ENCODE data around the gene BPTF.
"Not testable (repeated sequence)": the region's sequence is repeated elsewhere in the genome, so short reads cannot be mapped to it uniquely, and the experiment has no call there.

The BPTF gene

GRCh38 chr17:67824735-67825626 lies at the start of gene BPTF:
Gene BPTF (plus strand): TSS chr17:67825503. CDS start chr17:67825725, 222 bp downstream.
- DNase-seq (ENCODE audit: low read depth in 1 of 2, low spot score in 1 of 2) = peak; percentile 83 to 89

GRCh38 chr17:67779098-67779672 lies 46.1 kb upstream of the BPTF start:
- DNase-seq (ENCODE audit: low read depth in 1 of 2, low spot score in 1 of 2) = no peak

GRCh38 chr17:67784364-67785121 lies 40.8 kb upstream of the BPTF start:
- no peak for DNase-seq (ENCODE audit: low read depth in 1 of 2, low spot score in 1 of 2)

- no peak for DNase-seq (ENCODE audit: low read depth in 1 of 2, low spot score in 1 of 2)
Measured at GRCh38 chr17:67785122-67785477, 40.2 kb upstream of the BPTF start.

- DNase-seq (ENCODE audit: low read depth in 1 of 2, low spot score in 1 of 2) = no peak
Measured at GRCh38 chr17:67785504-67785903, 39.8 kb upstream of the BPTF start.

- DNase-seq (ENCODE audit: low read depth in 1 of 2, low spot score in 1 of 2) = no peak
Measured at GRCh38 chr17:67800495-67800928, 24.8 kb upstream of the BPTF start.

- DNase-seq (ENCODE audit: low read depth in 1 of 2, low spot score in 1 of 2) = no peak
Measured at GRCh38 chr17:67801626-67802175, 23.6 kb upstream of the BPTF start.

GRCh38 chr17:67810464-67810863 lies 14.8 kb upstream of the BPTF start:
- no peak for DNase-seq (ENCODE audit: low read depth in 1 of 2, low spot score in 1 of 2)

- not testable (repeated sequence) for DNase-seq (ENCODE audit: low read depth in 1 of 2, low spot score in 1 of 2)
Measured at GRCh38 chr17:67812380-67812779, 12.9 kb upstream of the BPTF start.

GRCh38 chr17:67813803-67814180 lies 11.5 kb upstream of the BPTF start:
- DNase-seq (ENCODE audit: low read depth in 1 of 2, low spot score in 1 of 2) = no peak

GRCh38 chr17:67818110-67819002 lies 6.9 kb upstream of the BPTF start:
- no peak for DNase-seq (ENCODE audit: low read depth in 1 of 2, low spot score in 1 of 2)

GRCh38 chr17:67819722-67820121 lies 5.6 kb upstream of the BPTF start:
- no peak for DNase-seq (ENCODE audit: low read depth in 1 of 2, low spot score in 1 of 2)

- DNase-seq (ENCODE audit: low read depth in 1 of 2, low spot score in 1 of 2) = no peak
Measured at GRCh38 chr17:67821871-67822367, 3.4 kb upstream of the BPTF start.

GRCh38 chr17:67825627-67826601 lies 611 bp downstream of the BPTF start:
- DNase-seq (ENCODE audit: low read depth in 1 of 2, low spot score in 1 of 2) = peak; percentile 13 to 34

- DNase-seq (ENCODE audit: low read depth in 1 of 2, low spot score in 1 of 2) = no peak
Measured at GRCh38 chr17:67829331-67829730, 4.0 kb downstream of the BPTF start.

- no peak for DNase-seq (ENCODE audit: low read depth in 1 of 2, low spot score in 1 of 2)
Measured at GRCh38 chr17:67830440-67830839, 5.1 kb downstream of the BPTF start.

- no peak for DNase-seq (ENCODE audit: low read depth in 1 of 2, low spot score in 1 of 2)
Measured at GRCh38 chr17:67831268-67831667, 6.0 kb downstream of the BPTF start.

- DNase-seq (ENCODE audit: low read depth in 1 of 2, low spot score in 1 of 2) = no peak
Measured at GRCh38 chr17:67833134-67833533, 7.8 kb downstream of the BPTF start.

- DNase-seq (ENCODE audit: low read depth in 1 of 2, low spot score in 1 of 2) = no peak
Measured at GRCh38 chr17:67833946-67834631, 8.8 kb downstream of the BPTF start.

Data from activated T-helper 1 cell treated with anti-CD3 and anti-CD28 coated beads, Interleukin-2, amount 50 U/mL, for 16 hours (primary cell).